A673 (cell line): ENCODE measurements around the gene CDK19. TPM values are rescaled to one million over a fixed set of nuclear protein-coding genes. Genes with fewer than 3 reads are reported as not detected.

Experiments used
- BruUV-seq: library from RNA; stranded (reverse); fragments of 400-500 nt; replicated peaks from 2 replicates; lab custom pipeline; 2021; lab: Mats Ljungman, UMichigan
- CTCF ChIA-PET: fragments of 300-600 bp; sonication (Branson Sonifier 250); formaldehyde crosslinking; loops from one replicate; lab custom pipeline; 2022; ENCODE audit warnings: antibody characterized with exemption; lab: Charles Lee
- POLR2A ChIA-PET: fragments of 300-600 bp; sonication (Branson Sonifier 250); formaldehyde crosslinking; loops from one replicate; lab custom pipeline; 2022; ENCODE audit warnings: antibody characterized with exemption; ENCODE audit not compliant: low non-redundant PET; lab: Charles Lee
- DNase-seq: peaks from one replicate; pipeline ENCODE4 v3.0.0-alpha.2; 2015; ENCODE audit warnings: low spot score
- H3K27ac ChIP-seq: fragments of 200-600 bp; sonication (generic); 2 replicates; pipeline ENCODE4 v1.5.1; 2016; ENCODE audit warnings: mixed run types, low read depth, mild to moderate bottlenecking, mixed read lengths, antibody characterized with exemption, low read length; ENCODE audit not compliant: poor library complexity, severe bottlenecking
- H3K27me3 ChIP-seq: fragments of 200-600 bp; sonication (generic); replicated peaks from 2 replicates; pipeline ENCODE4 v1.6.1; 2017; ENCODE audit warnings: mixed run types, low read depth, mild to moderate bottlenecking, mixed read lengths, antibody characterized with exemption, low read length; ENCODE audit not compliant: insufficient read depth, poor library complexity
- H3K36me3 ChIP-seq: fragments of 200-600 bp; sonication (generic); 2 replicates; pipeline ENCODE4 v1.6.1; 2016; ENCODE audit warnings: mixed run types, mild to moderate bottlenecking, mixed read lengths, antibody characterized with exemption, low read length; ENCODE audit not compliant: insufficient read depth, poor library complexity, severe bottlenecking
- H3K4me1 ChIP-seq: fragments of 200-600 bp; sonication (generic); 2 replicates; pipeline ENCODE4 v1.6.1; 2017; ENCODE audit warnings: mixed run types, mild to moderate bottlenecking, mixed read lengths, antibody characterized with exemption, low read length; ENCODE audit not compliant: insufficient read depth, poor library complexity, severe bottlenecking
- H3K4me3 ChIP-seq: fragments of 200-600 bp; sonication (generic); 2 replicates; pipeline ENCODE4 v1.5.1; 2016; ENCODE audit warnings: low read depth, mixed run types, mild to moderate bottlenecking, mixed read lengths, low read length; ENCODE audit not compliant: poor library complexity, severe bottlenecking
- H3K9me3 ChIP-seq: fragments of 200-600 bp; sonication (generic); 2 replicates; pipeline ENCODE4 v1.6.1; 2016; ENCODE audit warnings: mixed run types, low read depth, mild to moderate bottlenecking, mixed read lengths, antibody characterized with exemption, low read length; ENCODE audit not compliant: poor library complexity, severe bottlenecking
- CTCF ChIP-seq: fragments of 300-800, 200-600 bp; sonication (generic); conservative IDR thresholded peaks from 2 replicates; pipeline ENCODE4 v1.5.1; 2017; ENCODE audit warnings: low read depth, mild to moderate bottlenecking, antibody characterized with exemption, low read length, moderate library complexity, mixed read lengths
- EZH2 ChIP-seq: fragments of 200-600 bp; sonication (generic); IDR thresholded peaks from 2 replicates; pipeline ENCODE4 v1.6.1; 2017; ENCODE audit warnings: borderline replicate concordance, low read depth, mild to moderate bottlenecking, mixed read lengths, antibody characterized with exemption, low read length; ENCODE audit not compliant: poor library complexity, severe bottlenecking
- intact Hi-C: fragments of 100-400 bp; cut with micrococcal nuclease; formaldehyde crosslinking; loops from one replicate; pipeline ENCODE4 v1.10.0; 2022; ENCODE audit not compliant: unreplicated experiment
- total RNA-seq: library from RNA; stranded (reverse); gene quantifications from 2 replicates; pipeline ENCODE4 v1.2.3, GENCODE V29; 2021

Gene CDK19
- total RNA-seq, 1 experiment from 2014 or later, result 23.7 TPM

- Histone ChIP-seq H3K4me3 (no peak overlapping the region), H3K4me1 (no peaks in the 10 kb centered on the region), H3K36me3 (no peaks in the 10 kb centered on the region), H3K27ac (no peak overlapping the region), H3K9me3 (peaks cover 6% of the 10 kb centered on the region), H3K27me3 (no peaks in the 10 kb centered on the region)
- BruUV-seq, result no TSS peak
- no peak for DNase-seq
- no peak for TF ChIP-seq CTCF
- intact Hi-C loops, result no loop called here
- ChIA-PET POLR2A (no interaction called here), CTCF (no interaction called here)
Measured at GRCh38 chr6:110784610-110784979, 30.7 kb downstream of the CDK19 start.

- no peaks in the 10 kb centered on the region for H3K27me3 ChIP-seq
- no peak overlapping the region for H3K27ac ChIP-seq
- TF ChIP-seq CTCF, result no peak
- no peak for TF ChIP-seq EZH2
- DNase-seq, result no peak
- no peaks in the 10 kb centered on the region for H3K4me1 ChIP-seq
- ChIA-PET POLR2A (no interaction called here), CTCF (no interaction called here)
- no peak overlapping the region for H3K4me3 ChIP-seq
- H3K36me3 ChIP-seq, result no peaks in the 10 kb centered on the region
- no peaks in the 10 kb centered on the region for H3K9me3 ChIP-seq
- BruUV-seq, result no TSS peak
- intact Hi-C loops, result no loop called here
Measured at GRCh38 chr6:110781522-110782214, 33.6 kb downstream of the CDK19 start.

GRCh38 chr6:110778333-110778732, 36.9 kb downstream of the CDK19 start:
- Histone ChIP-seq H3K36me3 (no peaks in the 10 kb centered on the region), H3K4me1 (no peaks in the 10 kb centered on the region), H3K27ac (no peak overlapping the region), H3K4me3 (no peak overlapping the region), H3K27me3 (no peaks in the 10 kb centered on the region), H3K9me3 (no peaks in the 10 kb centered on the region)
- no peak for TF ChIP-seq CTCF
- TF ChIP-seq EZH2, result no peak
- DNase-seq, result no peak
- CTCF ChIA-PET, result no interaction called here
- BruUV-seq, result no TSS peak
- POLR2A ChIA-PET, result no interaction called here
- intact Hi-C loops, result no loop called here
